ENCODE measurements around the gene FEM1B. TPM values are rescaled to one million over a fixed set of nuclear protein-coding genes. Genes with fewer than 3 reads are reported as not detected.

FEM1B gene
- total RNA-seq, 1 donor from 2014 or later = 46.2 TPM

DNA sequence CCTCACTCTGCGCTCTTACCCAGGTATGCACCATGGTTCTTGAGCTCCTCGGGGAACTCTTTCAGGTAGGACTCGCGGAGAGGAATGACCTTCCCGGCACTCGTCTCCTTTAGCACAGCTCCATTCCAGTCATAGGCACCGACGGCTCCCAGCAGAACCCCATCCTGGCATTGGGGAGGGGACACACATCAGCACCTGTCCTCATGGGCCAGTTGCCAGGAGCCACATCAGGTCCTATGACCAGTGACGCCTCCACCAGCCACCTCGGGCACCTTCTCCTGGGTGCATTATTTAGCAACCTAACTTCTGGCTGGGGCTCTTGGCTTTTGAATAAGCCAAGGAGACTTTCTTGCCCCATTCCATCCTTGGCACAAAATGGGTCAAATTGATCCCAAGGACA lies 61.9 kb downstream of the FEM1B start:
- H3K27ac Mint-ChIP-seq = no peak overlapping the region
- no peak overlapping the region for H3K4me3 Mint-ChIP-seq
- DNase-seq = no peak
- no peaks in the 10 kb centered on the region for H3K9me3 Mint-ChIP-seq
- intact Hi-C loops (cut with micrococcal nuclease) = no loop called here
- H3K27me3 Mint-ChIP-seq = peaks cover 3% of the 10 kb centered on the region
- no peaks in the 10 kb centered on the region for H3K4me1 Mint-ChIP-seq
- no peaks in the 10 kb centered on the region for H3K36me3 Mint-ChIP-seq (ENCODE audit: low read depth)

DNA sequence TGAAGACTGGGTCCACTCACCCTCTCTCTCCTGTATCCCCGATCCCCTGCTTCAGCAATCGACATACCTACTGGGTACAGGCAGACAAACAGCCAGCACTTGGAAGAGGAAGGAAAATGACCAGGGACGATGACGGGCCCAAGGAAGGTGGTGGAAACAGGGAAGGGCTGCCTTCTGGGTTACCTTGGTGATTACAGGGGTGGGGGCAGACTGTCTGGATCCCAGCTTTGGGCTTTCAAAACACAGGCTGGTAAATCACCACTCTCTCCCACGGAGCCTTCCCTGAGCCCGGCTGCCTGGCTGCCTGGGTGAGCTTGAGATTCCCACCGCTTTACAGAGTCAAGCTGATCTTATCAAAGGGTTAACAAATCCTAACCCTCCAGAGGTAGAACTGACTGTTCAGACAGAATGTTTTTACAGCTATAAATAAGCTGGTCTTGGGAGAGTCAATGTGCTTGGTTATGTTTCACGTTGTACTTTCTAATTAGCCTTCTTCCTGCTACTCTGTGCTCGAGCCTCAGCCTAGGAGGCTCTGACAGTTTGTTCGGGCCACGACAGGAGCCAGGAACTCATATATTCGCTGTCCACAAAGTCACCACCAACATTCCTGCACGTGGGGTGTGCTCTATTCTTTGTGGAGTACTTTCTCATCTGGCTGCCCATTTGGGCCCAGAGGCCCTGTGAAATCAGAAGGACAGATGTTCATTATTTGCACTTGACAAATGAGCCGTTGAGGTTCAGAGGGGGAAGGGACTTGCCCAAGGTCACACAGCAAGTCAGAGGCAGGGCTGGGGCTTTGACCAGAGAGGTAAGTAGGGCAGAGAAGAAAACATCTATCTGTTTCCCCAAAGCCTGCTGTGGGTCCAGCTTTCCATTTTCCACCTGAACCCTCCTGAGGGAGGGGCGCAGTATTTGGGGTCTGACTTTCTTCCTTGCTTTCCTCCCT lies 63.5 kb downstream of the FEM1B start:
- peaks cover 3% of the 10 kb centered on the region for H3K4me1 Mint-ChIP-seq
- no peaks in the 10 kb centered on the region for H3K36me3 Mint-ChIP-seq (ENCODE audit: low read depth)
- no peaks in the 10 kb centered on the region for H3K9me3 Mint-ChIP-seq
- DNase-seq = no peak
- intact Hi-C loops (cut with micrococcal nuclease) = no loop called here
- H3K27me3 Mint-ChIP-seq = peaks cover 3% of the 10 kb centered on the region
- no peak overlapping the region for H3K4me3 Mint-ChIP-seq
- H3K27ac Mint-ChIP-seq = no peak overlapping the region

DNA sequence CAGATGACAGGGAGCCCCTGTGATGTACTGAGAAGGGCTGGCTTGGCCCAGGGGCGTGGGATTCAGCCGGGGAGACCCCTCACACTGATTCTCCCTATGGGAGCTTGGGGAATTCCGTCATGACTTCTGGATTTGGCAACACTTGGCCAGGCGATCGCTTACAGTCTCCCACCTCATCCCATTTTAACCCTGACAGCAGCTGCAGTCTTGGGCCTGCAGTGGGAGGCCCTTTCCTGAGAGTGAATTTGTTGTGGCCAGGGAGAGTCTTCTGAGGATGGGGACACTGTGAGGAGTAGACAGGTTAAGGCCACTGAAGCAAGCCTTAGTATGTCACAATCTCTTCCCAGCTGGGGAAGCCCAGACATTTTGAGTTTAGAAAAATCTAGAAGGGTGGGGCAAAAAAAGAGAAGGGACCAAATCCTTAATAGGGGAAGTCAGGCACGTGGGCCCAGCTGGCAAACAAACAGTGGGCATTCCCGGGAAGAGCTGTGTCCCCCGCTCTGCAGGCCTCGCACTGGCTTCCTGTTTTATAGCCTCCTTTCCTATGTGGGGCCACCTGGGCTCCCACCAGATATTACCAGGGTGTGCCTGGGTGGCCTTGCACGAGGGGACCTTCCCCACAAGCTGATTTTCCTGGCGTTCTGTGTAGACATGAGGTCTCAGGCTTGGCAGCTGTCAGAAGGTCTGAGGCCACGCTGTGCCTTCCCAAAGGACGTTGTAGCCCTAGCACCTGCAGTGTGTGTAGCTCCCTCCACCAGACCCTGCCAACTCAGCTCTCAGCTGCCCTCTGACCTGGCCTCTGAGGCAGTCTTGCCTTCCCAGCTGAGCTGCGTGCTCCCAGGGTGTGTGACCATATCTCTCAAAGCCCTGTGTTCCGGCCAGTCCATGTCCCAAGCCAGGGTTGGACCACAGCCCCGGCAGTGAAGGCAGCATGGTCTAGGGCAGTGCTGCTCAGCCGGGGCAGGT lies 64.5 kb downstream of the FEM1B start:
- peaks cover 3% of the 10 kb centered on the region for H3K4me1 Mint-ChIP-seq
- no peaks in the 10 kb centered on the region for H3K9me3 Mint-ChIP-seq
- peaks cover 3% of the 10 kb centered on the region for H3K27me3 Mint-ChIP-seq
- intact Hi-C loops (cut with micrococcal nuclease) = no loop called here
- no peak for DNase-seq
- no peak overlapping the region for H3K27ac Mint-ChIP-seq
- no peak overlapping the region for H3K4me3 Mint-ChIP-seq
- H3K36me3 Mint-ChIP-seq (ENCODE audit: low read depth) = no peaks in the 10 kb centered on the region

DNA sequence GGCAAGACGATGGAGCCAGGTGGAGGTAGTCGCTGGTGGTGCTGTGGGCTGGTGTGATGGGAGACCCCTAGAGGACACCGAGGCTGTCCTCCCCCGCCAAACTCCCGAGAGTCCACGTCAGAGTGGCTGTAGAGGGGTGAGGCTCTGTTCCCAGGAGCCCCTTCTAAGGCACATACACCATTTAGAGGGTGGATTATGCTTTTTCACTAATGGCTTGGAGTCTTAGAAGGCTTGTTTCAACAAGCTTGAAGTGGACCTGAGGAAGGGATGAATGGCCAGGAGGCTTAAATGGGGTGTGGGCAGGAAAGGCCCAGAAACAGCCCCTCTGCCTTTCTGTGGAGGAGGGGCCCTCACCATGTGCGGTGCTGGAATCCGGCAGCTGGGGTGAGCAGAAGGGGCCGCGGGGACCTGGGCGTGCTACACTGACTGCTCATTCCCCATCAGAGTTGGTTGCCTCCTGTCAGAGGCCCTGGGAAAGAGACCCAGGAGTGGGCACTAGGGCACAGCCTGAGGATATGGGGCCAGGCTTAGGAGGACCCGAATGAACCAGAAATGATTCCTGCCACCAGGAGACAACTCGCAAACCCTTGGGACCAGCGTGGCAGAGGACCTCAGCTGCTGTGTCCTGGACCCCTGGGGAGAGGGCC lies 66.2 kb downstream of the FEM1B start:
- Mint-ChIP-seq H3K27me3 (no peaks in the 10 kb centered on the region), H3K4me3 (no peak overlapping the region), H3K9me3 (no peaks in the 10 kb centered on the region), H3K36me3 (ENCODE audit: low read depth) (peaks cover 1% of the 10 kb centered on the region), H3K27ac (no peak overlapping the region), H3K4me1 (peaks cover 7% of the 10 kb centered on the region)
- DNase-seq = no peak
- intact Hi-C loops (cut with micrococcal nuclease) = no loop called here

DNA sequence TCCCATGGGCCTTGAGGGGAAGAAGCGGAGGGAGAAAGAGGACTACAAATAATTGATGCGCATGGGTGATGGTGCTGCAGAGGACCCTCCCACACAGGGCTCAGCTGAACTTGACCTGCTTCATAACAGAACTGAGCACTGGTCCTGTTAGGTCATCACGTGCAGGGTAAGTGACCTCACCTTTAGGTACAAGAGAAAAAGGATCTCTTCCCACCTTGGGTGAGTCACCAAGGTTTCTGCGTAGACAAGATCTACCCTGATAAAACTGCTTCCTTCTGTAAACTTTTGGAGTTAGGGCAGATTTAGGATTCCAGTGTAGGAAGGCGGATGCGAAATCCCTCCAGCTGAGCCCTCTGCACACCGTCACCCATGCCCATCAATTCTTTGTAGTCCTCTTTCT lies 67.1 kb downstream of the FEM1B start:
- Mint-ChIP-seq H3K27ac (no peak overlapping the region), H3K4me1 (peaks cover 7% of the 10 kb centered on the region), H3K9me3 (no peaks in the 10 kb centered on the region), H3K27me3 (no peaks in the 10 kb centered on the region), H3K4me3 (no peak overlapping the region), H3K36me3 (ENCODE audit: low read depth) (peaks cover 1% of the 10 kb centered on the region)
- DNase-seq = no peak
- intact Hi-C loops (cut with micrococcal nuclease) = no loop called here

Other genes with a start within 250 kb of the FEM1B start
- gene PIAS1, start 223.4 kb upstream of the FEM1B start, total RNA-seq = 27.8 and 29.4 TPM in 2 replicates
- gene CALML4, start 72.4 kb upstream of the FEM1B start, total RNA-seq = 14.6 and 16.5 TPM in 2 replicates
- gene CLN6, start 48.0 kb upstream of the FEM1B start, total RNA-seq = 99.0 and 102 TPM in 2 replicates
- gene ITGA11, start 154.4 kb downstream of the FEM1B start, total RNA-seq = 2.1 and 3.1 TPM in 2 replicates